Measurements from ENCODE around the gene MEIOB.

Gene MEIOB

GRCh38 chr16:1831186-1832075 is 40.5 kb downstream of the MEIOB start:
- no peak for DNase-seq (ENCODE audit: low read depth in 2 of 2)

DNA sequence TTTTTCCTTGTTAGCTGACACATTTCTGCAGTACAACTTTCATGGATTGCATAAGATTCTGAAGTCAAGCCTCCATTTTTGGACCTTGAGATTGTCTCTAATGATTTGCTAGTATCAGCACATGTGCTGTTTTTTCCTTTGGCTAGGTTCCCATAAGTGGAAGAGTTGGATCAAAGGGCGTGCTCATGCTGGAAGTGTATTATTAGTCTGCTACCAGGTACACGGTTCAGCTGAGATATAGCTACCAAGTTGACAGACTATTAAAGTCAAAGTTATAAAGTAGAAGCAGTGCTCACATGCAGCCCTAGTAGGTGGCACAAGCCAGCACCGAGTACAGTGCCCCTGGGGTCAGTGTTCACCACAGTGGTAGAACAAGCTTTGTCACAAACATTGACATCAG is 41.8 kb downstream of the MEIOB start:
- DNase-seq (ENCODE audit: low read depth in 2 of 2): no peak

DNA sequence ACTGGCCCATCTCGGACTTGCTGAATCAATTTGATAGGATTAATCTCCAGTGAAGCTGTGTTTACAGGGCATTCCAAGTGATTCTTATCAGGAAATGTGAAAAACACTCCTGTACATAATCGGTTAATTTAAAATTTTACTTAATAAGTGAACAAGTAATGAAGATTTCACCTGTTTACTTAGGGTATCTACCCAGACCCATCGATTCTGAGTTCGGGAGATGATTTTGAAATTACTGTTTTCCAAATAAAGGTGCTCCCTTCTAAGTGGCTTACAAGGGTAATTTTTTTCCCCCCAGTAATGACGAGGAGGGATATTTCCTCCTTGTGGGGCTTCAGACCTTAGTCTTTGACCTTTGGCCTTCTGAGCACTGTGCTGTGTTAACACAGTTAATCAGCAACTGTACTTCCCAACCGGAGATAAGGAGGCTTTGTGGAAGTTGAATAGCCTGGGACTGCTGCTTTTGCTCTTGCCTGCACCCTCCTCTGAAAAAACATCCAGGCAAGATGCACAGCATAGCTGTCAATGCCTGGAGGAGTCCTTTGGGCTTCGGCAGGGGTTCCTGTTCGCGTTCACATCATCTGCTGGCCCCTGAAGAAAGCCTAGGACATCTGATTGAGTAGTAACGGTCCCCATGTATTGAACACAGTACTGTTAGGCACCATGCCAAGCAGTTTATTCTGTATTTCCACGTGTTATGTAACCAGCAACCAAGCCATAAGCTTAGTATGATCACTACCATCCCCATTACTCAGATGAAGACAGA is 43.1 kb downstream of the MEIOB start:
- DNase-seq (ENCODE audit: low read depth in 2 of 2): no peak

- DNase-seq (ENCODE audit: low read depth in 2 of 2): peak; percentile 78 to 82
Observed at GRCh38 chr16:1826691-1827573, 45.0 kb downstream of the MEIOB start, which contains the start of the genes FAHD1 and HAGH. Gene FAHD1 (plus strand): TSS chr16:1827206. CDS start chr16:1827239, 33 bp downstream. Gene HAGH (minus strand): TSS chr16:1826825. CDS start chr16:1826787, 38 bp downstream.

- DNase-seq (ENCODE audit: low read depth in 2 of 2): peak; percentile 35 to 55
Observed at GRCh38 chr16:1825864-1826690, 45.9 kb downstream of the MEIOB start.

- DNase-seq (ENCODE audit: low read depth in 2 of 2): no peak
Observed at GRCh38 chr16:1825381-1825863, 46.5 kb downstream of the MEIOB start.

DNA sequence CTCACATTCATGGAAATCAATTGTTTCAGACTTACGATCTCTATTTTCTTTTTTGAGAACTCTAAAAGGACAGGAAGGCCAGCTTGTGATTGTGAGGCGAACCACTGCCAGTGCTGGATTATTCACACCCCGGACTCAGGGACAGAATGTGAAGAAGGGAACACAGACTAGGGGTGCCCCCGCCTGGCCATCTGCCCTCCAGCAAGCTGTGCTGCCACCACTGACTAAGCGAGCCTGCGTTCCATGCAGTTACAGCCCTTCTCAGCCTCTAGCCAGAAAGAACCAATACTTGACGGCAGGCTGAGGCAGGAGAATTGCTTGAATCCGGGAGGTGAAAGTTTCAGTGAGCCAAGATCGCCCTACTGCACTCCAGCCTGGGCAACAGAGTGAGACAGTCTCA is 48.1 kb downstream of the MEIOB start:
- no peak for DNase-seq (ENCODE audit: low read depth in 2 of 2)

DNA sequence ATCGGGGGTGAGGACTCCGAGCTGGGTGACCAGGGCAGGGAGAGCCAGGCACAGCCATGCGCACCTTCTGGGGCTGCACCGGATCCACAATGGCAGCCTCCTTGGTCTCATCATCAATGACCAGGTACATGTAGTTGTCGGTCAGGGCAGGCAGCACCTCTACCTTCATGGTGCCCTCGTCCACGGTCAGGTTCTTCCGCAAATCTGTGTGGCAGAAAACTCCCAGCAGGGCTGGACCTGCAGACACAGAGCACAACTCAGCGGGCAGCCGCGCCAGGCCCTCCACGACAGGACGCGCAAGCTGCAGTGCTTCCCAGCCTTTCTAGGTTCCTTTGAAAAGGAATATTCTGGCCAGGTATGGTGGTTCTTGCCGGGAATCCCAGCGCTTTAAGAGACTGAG is 49.2 kb downstream of the MEIOB start:
- DNase-seq (ENCODE audit: low read depth in 2 of 2): no peak

GRCh38 chr16:1821861-1822611 is 49.9 kb downstream of the MEIOB start:
- DNase-seq (ENCODE audit: low read depth in 2 of 2): no peak

DNA sequence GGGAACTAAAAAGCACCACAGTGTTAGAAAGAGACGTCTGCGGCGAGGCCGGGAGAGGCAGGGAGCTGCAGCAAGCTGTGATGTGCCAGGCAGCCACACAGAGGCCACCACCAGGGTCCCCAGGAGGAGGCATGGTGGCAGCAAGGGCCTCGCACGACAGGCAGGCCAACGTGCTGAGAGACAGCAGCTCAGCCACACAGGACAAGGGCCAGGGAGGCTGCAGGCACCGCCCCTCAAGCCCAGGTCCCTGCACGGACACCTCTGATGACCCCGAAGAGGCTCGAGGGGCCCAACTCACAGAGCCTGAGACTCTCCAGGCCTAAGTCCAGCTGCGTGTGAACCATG is 51.0 kb downstream of the MEIOB start:
- no peak for DNase-seq (ENCODE audit: low read depth in 2 of 2)

- DNase-seq (ENCODE audit: low read depth in 2 of 2): no peak
Observed at GRCh38 chr16:1820096-1820945, 51.6 kb downstream of the MEIOB start.

DNA sequence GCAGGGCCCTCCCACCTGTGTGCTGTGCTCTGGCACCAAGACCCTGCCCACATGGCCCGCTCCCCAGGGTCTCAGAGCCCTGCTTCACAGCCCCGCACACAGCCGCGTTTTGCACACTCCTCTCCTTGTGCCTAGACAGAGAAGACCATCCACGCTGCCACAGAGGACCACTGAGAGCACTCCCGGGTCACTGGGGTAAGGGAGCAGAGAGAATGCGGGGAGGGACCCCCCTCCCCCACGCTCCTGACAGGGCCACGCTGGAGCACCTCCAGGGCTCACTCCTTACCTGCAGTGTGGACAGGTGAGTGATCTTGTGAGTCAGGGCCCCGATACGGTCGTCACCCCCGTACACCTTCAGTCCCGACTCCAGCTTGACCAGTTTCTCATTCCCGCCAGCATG is 52.4 kb downstream of the MEIOB start:
- DNase-seq (ENCODE audit: low read depth in 2 of 2): no peak

DNA sequence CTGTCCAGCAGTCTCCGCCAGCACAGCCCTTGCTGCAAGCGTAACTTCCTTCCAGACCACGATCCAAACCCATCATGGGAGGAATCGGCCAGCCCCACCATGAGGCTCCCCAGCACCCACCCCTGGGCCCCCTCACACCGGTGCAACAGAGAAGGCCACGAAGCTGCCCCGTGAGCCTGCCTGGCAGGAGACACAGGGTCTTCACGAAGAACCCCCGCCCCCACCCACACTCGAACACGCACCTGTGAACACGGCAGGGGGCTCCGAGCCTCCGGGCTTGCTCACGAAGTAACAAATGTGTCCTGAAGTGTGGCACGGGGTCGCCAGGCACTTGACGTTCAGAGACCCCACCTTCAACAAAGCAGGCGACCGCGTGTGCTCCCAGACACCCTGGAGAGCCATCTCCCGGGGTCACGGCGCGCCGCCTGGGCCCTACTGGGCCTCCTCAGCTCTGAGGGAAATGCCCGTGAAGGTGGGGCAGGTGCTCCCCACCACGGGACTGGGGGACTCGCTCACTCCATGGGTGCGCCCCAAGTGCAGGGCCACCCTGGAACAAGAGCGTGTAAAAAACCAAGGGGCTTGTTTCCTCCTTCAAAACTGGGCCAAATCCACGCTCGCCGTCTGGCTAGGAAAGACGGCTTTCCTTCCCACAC is 53.0 kb downstream of the MEIOB start:
- DNase-seq (ENCODE audit: low read depth in 2 of 2): no peak

DNA sequence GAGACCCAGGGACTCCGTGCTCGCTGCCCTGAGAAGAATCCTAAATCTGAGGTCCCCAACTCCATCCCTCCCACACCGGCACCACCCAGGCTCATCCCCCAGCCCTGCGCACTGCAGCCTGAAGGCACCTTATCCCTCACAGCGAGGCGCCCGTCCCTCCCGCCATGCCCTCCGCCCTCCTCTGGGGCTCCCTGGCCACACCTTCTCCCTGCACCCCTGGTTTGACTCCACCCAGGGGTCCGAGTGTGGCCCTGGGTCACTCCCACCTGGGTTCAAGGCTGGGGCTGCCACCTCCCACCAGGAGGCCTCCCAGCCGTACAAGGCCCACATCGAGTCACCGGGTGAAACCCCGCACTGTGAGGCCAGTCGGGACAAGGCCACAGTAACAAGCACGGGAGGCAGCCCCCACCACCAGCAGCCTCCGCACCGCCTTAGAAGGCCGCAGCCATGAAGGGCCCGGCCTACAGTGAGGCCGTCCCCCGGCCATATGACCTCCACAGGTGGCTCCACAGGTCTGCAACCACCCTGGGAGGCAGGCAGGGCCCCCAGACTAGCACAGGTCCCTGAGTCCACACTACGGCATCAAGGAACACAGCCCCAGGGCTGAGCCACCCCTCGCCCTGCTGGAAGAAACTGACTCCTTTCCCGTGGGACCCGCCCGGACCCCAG is 53.6 kb downstream of the MEIOB start:
- no peak for DNase-seq (ENCODE audit: low read depth in 2 of 2)

DNA sequence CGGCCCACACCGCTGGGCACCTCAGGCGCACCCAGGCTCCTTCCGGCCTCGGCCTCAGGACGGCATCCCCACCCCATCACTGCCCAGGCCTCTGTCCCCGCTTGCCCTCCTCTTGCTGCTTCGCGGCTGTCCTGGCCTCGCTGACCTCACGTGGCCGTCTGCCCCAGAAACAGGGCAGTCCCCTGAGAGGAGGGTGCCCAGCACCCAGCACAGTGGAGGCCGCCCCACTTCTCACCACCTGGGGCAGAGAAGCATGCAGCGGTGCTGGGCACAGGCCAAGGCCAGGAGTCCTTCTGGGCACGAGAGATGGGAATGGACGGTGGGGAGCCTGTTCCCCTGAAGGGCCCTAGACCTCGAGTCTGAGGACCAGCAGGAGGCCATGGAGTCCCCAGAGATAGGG is 54.2 kb downstream of the MEIOB start:
- no peak for DNase-seq (ENCODE audit: low read depth in 2 of 2)

- no peak for DNase-seq (ENCODE audit: low read depth in 2 of 2)
Observed at GRCh38 chr16:1817276-1817589, 54.7 kb downstream of the MEIOB start.

DNA sequence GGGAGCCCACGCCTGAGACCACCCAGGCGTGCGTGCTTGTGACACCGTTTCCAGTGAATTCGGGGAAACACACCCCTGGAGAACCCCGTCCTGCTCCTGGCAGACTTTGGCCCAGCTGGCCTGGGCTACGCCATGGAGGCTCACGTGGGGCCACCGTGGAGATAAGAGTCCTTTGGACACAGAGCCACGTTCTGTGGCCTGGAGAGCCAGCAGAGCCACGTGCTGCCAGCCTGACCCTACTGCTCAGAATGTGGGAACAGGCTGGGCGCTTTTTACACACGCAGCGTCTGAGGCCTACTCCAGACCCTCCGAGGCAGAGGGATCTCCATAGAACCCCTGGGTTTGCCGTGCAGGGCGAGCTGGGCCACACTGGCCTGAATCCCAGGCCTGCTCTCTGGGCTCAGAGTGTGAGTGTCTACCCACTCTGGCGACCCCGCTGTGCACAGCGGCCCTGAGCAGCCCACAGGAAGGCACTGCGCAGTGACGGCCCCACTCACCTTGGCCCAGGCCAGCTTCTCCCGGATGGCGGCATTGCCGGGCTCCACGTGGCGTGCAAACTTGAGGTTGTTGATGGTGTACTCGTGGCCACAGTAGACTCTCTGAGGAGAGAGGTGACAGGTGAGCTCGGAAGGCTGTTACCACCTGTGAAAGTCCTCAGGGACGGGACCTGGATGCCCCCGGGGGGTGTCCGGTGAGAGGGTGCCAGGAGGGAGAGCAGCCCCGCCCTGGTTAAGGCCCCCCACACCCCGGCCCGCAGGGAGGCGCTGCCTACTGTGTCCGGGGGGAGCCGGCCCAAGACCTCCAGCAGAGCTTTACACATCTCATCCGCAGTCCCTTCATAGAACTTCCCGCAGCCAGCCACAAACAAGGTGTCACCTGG is 55.3 kb downstream of the MEIOB start:
- no peak for DNase-seq (ENCODE audit: low read depth in 2 of 2)

Measured in stimulated activated CD8-positive, alpha-beta memory T cell treated with anti-CD3 and anti-CD28 coated beads, Interleukin-2, amount 100 ng/mL, for 1 hour (primary cell).